Upper lobe of left lung (tissue), 4 donors: ENCODE measurements around the gene NOS1AP.
"Not testable (repeated sequence)": the region's sequence is repeated elsewhere in the genome, so short reads cannot be mapped to it uniquely, and the experiment has no call there.

ENCODE experiments used
- POLR2A ChIP-seq, 4 donors: fragments of 450-650 bp; IDR thresholded peaks; one replicate each; pipeline ENCODE4 v1.5.1; 2016 to 2017; ENCODE audit warnings: antibody characterized with exemption in 4 of 4, mild to moderate bottlenecking in 2 of 4
- POLR2AphosphoS5 ChIP-seq, 2 donors: sonication (generic); formaldehyde crosslinking; IDR thresholded peaks; one replicate each; pipeline ENCODE4 v1.5.1; 2017; ENCODE audit warnings: antibody characterized with exemption in 2 of 2
- TF ChIP-seq, protein P1 (sequence below), 6 experiments: fragments of 450-650 bp in 4 of 6; fragments of 200-600 bp in 2 of 6; sonication (generic) in 2 of 6; IDR thresholded peaks; one replicate each; pipeline ENCODE4 v1.5.1; 2016 to 2019; ENCODE audit warnings: antibody characterized with exemption in 6 of 6

DNA sequence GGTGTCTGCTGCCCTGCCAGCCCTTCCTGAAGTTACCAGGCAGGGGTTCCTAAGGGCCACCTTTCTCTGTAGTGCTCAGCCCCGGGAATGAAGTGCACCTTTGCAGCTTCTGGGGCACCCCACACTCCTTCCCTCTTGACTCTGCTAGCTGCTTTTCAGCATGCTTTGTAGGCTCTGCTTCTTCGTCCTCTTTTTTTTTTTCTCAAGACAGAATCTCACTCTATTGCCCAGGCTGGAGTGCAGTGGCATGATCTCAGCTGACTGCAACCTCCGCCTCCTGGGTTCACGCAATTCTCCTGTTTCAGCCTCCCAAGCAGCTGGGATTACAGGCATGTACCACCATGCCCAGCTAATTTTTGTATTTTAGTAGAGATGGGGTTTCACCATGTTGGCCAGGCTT is 282.4 kb downstream of the NOS1AP start:
- TF ChIP-seq, protein P1, sequence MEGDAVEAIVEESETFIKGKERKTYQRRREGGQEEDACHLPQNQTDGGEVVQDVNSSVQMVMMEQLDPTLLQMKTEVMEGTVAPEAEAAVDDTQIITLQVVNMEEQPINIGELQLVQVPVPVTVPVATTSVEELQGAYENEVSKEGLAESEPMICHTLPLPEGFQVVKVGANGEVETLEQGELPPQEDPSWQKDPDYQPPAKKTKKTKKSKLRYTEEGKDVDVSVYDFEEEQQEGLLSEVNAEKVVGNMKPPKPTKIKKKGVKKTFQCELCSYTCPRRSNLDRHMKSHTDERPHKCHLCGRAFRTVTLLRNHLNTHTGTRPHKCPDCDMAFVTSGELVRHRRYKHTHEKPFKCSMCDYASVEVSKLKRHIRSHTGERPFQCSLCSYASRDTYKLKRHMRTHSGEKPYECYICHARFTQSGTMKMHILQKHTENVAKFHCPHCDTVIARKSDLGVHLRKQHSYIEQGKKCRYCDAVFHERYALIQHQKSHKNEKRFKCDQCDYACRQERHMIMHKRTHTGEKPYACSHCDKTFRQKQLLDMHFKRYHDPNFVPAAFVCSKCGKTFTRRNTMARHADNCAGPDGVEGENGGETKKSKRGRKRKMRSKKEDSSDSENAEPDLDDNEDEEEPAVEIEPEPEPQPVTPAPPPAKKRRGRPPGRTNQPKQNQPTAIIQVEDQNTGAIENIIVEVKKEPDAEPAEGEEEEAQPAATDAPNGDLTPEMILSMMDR (IDR thresholded peaks at IDR 0.05) = not testable (repeated sequence)
- not testable (repeated sequence) for TF ChIP-seq POLR2AphosphoS5, POLR2A (IDR thresholded peaks at IDR 0.05)
